Measurements from ENCODE around the gene ZNF81. TPM values are rescaled to one million over a fixed set of nuclear protein-coding genes. Genes with fewer than 3 reads are reported as not detected.

Gene ZNF81
- total RNA-seq, 1 experiment from 2014 or later: 4.8 TPM

DNA sequence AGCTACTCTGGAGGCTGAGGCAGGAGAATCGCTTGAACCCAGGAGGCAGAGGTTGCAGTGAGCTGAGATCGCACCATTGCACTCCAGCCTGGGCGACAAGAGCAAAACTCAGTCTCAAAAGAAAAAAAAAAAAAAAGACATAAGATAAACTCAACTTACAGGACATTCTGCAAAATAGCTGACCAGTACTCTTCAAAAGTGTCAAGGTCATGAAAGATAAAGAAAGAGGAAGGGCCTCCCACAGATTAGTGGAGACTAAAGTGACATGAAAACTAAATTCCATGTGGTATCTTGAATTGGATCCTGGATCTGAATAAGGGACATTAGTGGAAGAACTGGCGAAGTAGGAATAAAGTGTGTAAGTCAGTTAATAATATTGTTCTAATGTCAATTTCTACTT is 103.7 kb downstream of the ZNF81 start:
- DNase-seq (ENCODE audit: low read depth, low spot score) (no peak), ATAC-seq (no peak)
- ChIA-PET RAD21 (ENCODE audit: low non-redundant PET in 1 of 2, low total read pairs in 2 of 2, uncharacterized antibody in 2 of 2, unreplicated experiment in 2 of 2) (no interaction called here), CTCF (no interaction called here), POLR2A (no interaction called here)
- Histone ChIP-seq H3K9me3 (ENCODE audit: control insufficient read depth in 1 of 2, insufficient read depth in 1 of 2, low read depth in 1 of 2, low read length in 2 of 2) (no peaks in the 10 kb centered on the region), H3K4me1 (ENCODE audit: control insufficient read depth in 1 of 2, insufficient read depth in 2 of 2, low read length in 2 of 2) (no peaks in the 10 kb centered on the region), H3K4me3 (replicated peaks in 1 of 2; ENCODE audit: low read depth in 1 of 2, low read length in 2 of 2) (no peak overlapping the region), H3K27me3 (ENCODE audit: insufficient read depth, low read length) (no peaks in the 10 kb centered on the region), H3K9me2 (ENCODE audit: insufficient read depth) (no peaks in the 10 kb centered on the region), H2AFZ (ENCODE audit: low read depth, low read length, poor library complexity, severe bottlenecking) (no peak overlapping the region), H4K20me1 (ENCODE audit: insufficient read depth) (no peaks in the 10 kb centered on the region), H3K36me3 (ENCODE audit: control insufficient read depth in 1 of 2, insufficient read depth in 2 of 2, low read length in 2 of 2) (no peaks in the 10 kb centered on the region), H3K4me2 (ENCODE audit: low read length) (no peak overlapping the region), H3K9ac (ENCODE audit: low read length) (no peak overlapping the region), H3K27ac (ENCODE audit: low read depth, low read length) (no peak overlapping the region), H3K79me2 (ENCODE audit: insufficient read depth, low read length) (no peaks in the 10 kb centered on the region)
- TF ChIP-seq SIN3A (IDR thresholded peaks at IDR 0.05; ENCODE audit: low read depth) (no peak), JUND (IDR thresholded peaks at IDR 0.05) (no peak), YY1 (IDR thresholded peaks at IDR 0.05; ENCODE audit: extremely low read depth, insufficient replicate concordance, low read depth, low read length) (no peak), TCF7L2 (IDR thresholded peaks at IDR 0.05; ENCODE audit: borderline replicate concordance, extremely low read depth, insufficient read depth, insufficient read length) (no peak), EGR1 (IDR thresholded peaks at IDR 0.05; ENCODE audit: low read depth) (no peak), RAD21 (IDR thresholded peaks at IDR 0.05; ENCODE audit: low read depth) (no peak), EZH2phosphoT487 (IDR thresholded peaks at IDR 0.05; ENCODE audit: borderline replicate concordance) (no peak), CBX3 (IDR thresholded peaks at IDR 0.05; ENCODE audit: low read depth) (no peak), FOSL1 (IDR thresholded peaks at IDR 0.05; ENCODE audit: low read depth) (no peak), ZFX (IDR thresholded peaks at IDR 0.05) (no peak), SP1 (IDR thresholded peaks at IDR 0.05; ENCODE audit: low read depth) (no peak)
- TF ChIP-seq, protein P1, sequence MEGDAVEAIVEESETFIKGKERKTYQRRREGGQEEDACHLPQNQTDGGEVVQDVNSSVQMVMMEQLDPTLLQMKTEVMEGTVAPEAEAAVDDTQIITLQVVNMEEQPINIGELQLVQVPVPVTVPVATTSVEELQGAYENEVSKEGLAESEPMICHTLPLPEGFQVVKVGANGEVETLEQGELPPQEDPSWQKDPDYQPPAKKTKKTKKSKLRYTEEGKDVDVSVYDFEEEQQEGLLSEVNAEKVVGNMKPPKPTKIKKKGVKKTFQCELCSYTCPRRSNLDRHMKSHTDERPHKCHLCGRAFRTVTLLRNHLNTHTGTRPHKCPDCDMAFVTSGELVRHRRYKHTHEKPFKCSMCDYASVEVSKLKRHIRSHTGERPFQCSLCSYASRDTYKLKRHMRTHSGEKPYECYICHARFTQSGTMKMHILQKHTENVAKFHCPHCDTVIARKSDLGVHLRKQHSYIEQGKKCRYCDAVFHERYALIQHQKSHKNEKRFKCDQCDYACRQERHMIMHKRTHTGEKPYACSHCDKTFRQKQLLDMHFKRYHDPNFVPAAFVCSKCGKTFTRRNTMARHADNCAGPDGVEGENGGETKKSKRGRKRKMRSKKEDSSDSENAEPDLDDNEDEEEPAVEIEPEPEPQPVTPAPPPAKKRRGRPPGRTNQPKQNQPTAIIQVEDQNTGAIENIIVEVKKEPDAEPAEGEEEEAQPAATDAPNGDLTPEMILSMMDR (IDR thresholded peaks at IDR 0.05 in 2 of 3, conservative IDR thresholded peaks at IDR 0.05 in 1 of 3; ENCODE audit: borderline replicate concordance in 1 of 3, insufficient read depth in 1 of 3, low read depth in 2 of 3, low read length in 2 of 3): no peak
- TF ChIP-seq, protein P2, sequence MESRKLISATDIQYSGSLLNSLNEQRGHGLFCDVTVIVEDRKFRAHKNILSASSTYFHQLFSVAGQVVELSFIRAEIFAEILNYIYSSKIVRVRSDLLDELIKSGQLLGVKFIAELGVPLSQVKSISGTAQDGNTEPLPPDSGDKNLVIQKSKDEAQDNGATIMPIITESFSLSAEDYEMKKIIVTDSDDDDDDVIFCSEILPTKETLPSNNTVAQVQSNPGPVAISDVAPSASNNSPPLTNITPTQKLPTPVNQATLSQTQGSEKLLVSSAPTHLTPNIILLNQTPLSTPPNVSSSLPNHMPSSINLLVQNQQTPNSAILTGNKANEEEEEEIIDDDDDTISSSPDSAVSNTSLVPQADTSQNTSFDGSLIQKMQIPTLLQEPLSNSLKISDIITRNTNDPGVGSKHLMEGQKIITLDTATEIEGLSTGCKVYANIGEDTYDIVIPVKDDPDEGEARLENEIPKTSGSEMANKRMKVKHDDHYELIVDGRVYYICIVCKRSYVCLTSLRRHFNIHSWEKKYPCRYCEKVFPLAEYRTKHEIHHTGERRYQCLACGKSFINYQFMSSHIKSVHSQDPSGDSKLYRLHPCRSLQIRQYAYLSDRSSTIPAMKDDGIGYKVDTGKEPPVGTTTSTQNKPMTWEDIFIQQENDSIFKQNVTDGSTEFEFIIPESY (IDR thresholded peaks at IDR 0.05; ENCODE audit: extremely low read depth, insufficient replicate concordance, low read length): no peak
- TF ChIP-seq, protein P3, sequence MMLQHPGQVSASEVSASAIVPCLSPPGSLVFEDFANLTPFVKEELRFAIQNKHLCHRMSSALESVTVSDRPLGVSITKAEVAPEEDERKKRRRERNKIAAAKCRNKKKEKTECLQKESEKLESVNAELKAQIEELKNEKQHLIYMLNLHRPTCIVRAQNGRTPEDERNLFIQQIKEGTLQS (IDR thresholded peaks at IDR 0.05): no peak
- TF ChIP-seq, protein P4, sequence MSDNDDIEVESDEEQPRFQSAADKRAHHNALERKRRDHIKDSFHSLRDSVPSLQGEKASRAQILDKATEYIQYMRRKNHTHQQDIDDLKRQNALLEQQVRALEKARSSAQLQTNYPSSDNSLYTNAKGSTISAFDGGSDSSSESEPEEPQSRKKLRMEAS (IDR thresholded peaks at IDR 0.05): no peak
- no TSS peak for BruUV-seq (replicated peaks)
- intact Hi-C loops (cut with micrococcal nuclease): no loop called here

Measured in HCT116 (cell line).